ENCODE data around the gene URB2. TPM values are rescaled to one million over a fixed set of nuclear protein-coding genes. Genes with fewer than 3 reads are reported as not detected.
A peak's percentile ranks its signal among the peaks of the same experiment; 100 is the strongest.

URB2 gene
- total and polyA plus RNA-seq, 8 donors: 1.5 to 16.8 (median 4.1) TPM; not detected in 1

GRCh38 chr1:229597877-229598276 lies 28.2 kb upstream of the URB2 start:
- no peak for DNase-seq
- H3K4me1 ChIP-seq: peaks cover 0 to 35% (median 17%) of the 10 kb centered on the region in 4 donors
- peak overlapping the region in 4 of 5 donors; percentile 62 to 86 (median 76) for H3K27ac ChIP-seq
- 54 to 80% (median 75%) methylated on average over 3 of the region's 3 CpGs for WGBS, 5 donors
- no peaks in the 10 kb centered on the region for H3K27me3 ChIP-seq
- TF ChIP-seq POLR2AphosphoS5 (IDR thresholded peaks at IDR 0.05) (no peak), POLR2A (IDR thresholded peaks at IDR 0.05) (no peak), CTCF (IDR thresholded peaks at IDR 0.05) (no peak), EP300 (IDR thresholded peaks at IDR 0.05) (no peak)
- H3K36me3 ChIP-seq: peaks cover 20 to 62% (median 61%) of the 10 kb centered on the region in 4 donors
- no peak overlapping the region for H3K4me3 ChIP-seq
- intact Hi-C loops (cut with DNase I; ENCODE audit: low total_unique reads): no loop called here
- no peaks in the 10 kb centered on the region for H3K9me3 ChIP-seq

- Histone ChIP-seq H3K27ac (peak overlapping the region in 3 of 5 donors; percentile 73 to 86 (median 79)), H3K9me3 (no peaks in the 10 kb centered on the region), H3K27me3 (no peaks in the 10 kb centered on the region), H3K4me1 (peaks cover 0 to 35% (median 17%) of the 10 kb centered on the region in 4 donors), H3K36me3 (peaks cover 16 to 59% (median 59%) of the 10 kb centered on the region in 4 donors), H3K4me3 (no peak overlapping the region)
- DNase-seq: no peak
- WGBS, 5 donors: 81 to 91% (median 90%) methylated on average over 3 of the region's 3 CpGs
- TF ChIP-seq EP300 (IDR thresholded peaks at IDR 0.05) (no peak), CTCF (IDR thresholded peaks at IDR 0.05) (no peak), POLR2AphosphoS5 (IDR thresholded peaks at IDR 0.05) (no peak), POLR2A (IDR thresholded peaks at IDR 0.05) (no peak)
- intact Hi-C loops (cut with DNase I; ENCODE audit: low total_unique reads): no loop called here
Observed at GRCh38 chr1:229599218-229599954, 26.7 kb upstream of the URB2 start.

- H3K4me3 ChIP-seq: no peak overlapping the region
- H3K4me1 ChIP-seq: peaks cover 0 to 35% (median 17%) of the 10 kb centered on the region in 4 donors
- whole genome bisulfite sequencing, 5 donors: 90 to 95% (median 91%) methylated on average over 5 of the region's 5 CpGs
- H3K9me3 ChIP-seq: no peaks in the 10 kb centered on the region
- intact Hi-C loops (cut with DNase I; ENCODE audit: low total_unique reads): no loop called here
- H3K27ac ChIP-seq: peak overlapping the region in 1 of 5 donors; percentile 15
- TF ChIP-seq POLR2A (IDR thresholded peaks at IDR 0.05) (no peak), CTCF (IDR thresholded peaks at IDR 0.05) (no peak), POLR2AphosphoS5 (IDR thresholded peaks at IDR 0.05) (no peak), EP300 (IDR thresholded peaks at IDR 0.05) (no peak)
- no peak for DNase-seq
- H3K36me3 ChIP-seq: peaks cover 14 to 59% (median 58%) of the 10 kb centered on the region in 4 donors
- H3K27me3 ChIP-seq: no peaks in the 10 kb centered on the region
Observed at GRCh38 chr1:229600229-229600628, 25.8 kb upstream of the URB2 start.

GRCh38 chr1:229603371-229604005 lies 22.6 kb upstream of the URB2 start:
- Histone ChIP-seq H3K4me3 (no peak overlapping the region), H3K36me3 (peaks cover 18 to 90% (median 85%) of the 10 kb centered on the region in 4 donors), H3K27me3 (no peaks in the 10 kb centered on the region), H3K4me1 (peaks cover 0 to 14% (median 5%) of the 10 kb centered on the region in 4 donors), H3K27ac (no peak overlapping the region), H3K9me3 (no peaks in the 10 kb centered on the region)
- no peak for DNase-seq
- WGBS, 5 donors: 81 to 91% (median 89%) methylated on average over 7 of the region's 7 CpGs
- TF ChIP-seq POLR2AphosphoS5 (IDR thresholded peaks at IDR 0.05) (no peak), POLR2A (IDR thresholded peaks at IDR 0.05) (no peak)
- intact Hi-C loops (cut with DNase I; ENCODE audit: low total_unique reads): no loop called here

Data from stomach (tissue), 9 donors.